ENCODE data around the gene DDX42. TPM values are rescaled to one million over a fixed set of nuclear protein-coding genes. Genes with fewer than 3 reads are reported as not detected.

The DDX42 gene
- total and polyA plus RNA-seq, 2 donors (not counting 1 experiment from before 2014, with no cell fraction given): 61.6 to 170 TPM

GRCh38 chr17:63783522-63783921, 9.6 kb downstream of the DDX42 start:
- Mint-ChIP-seq H3K27ac (peak overlapping the region; percentile 26), H3K4me1 (peaks cover 41% of the 10 kb centered on the region), H3K27me3 (no peaks in the 10 kb centered on the region), H3K9me3 (ENCODE audit: insufficient read depth) (no peaks in the 10 kb centered on the region), H3K4me3 (no peak overlapping the region)
- no CpG with 5 or more reads among the region's 6 CpGs for WGBS (ENCODE audit: insufficient coverage)
- intact Hi-C loops (cut with micrococcal nuclease): no loop called here
- H3K36me3 ChIP-seq (replicated peaks in 1 of 2; ENCODE audit: control extremely low read depth in 1 of 2, control insufficient read depth in 1 of 2, extremely low read depth in 1 of 2, insufficient read depth in 2 of 2, low read length in 1 of 2): peaks cover 15 to 50% of the 10 kb centered on the region in 2 experiments
- H3K27ac ChIP-seq (ENCODE audit: low read length in 2 of 2): no peak overlapping the region
- H3K79me2 ChIP-seq (ENCODE audit: control insufficient read depth, insufficient read depth, low read length): peaks cover 94% of the 10 kb centered on the region
- ChIA-PET POLR2A (no interaction called here), CTCF (interaction anchor here (2.0 kb wide), 1 partner anchor 9 kb away, joined by 6 read pairs; the partner anchor contains the start of genes CCDC47 and DDX42)
- H3K4me3 ChIP-seq (ENCODE audit: control extremely low read depth in 1 of 5, extremely low read depth in 1 of 5, insufficient read depth in 1 of 5, low read depth in 2 of 5, low read length in 4 of 5): no peak overlapping the region
- no peak for DNase-seq
- H3K27me3 ChIP-seq (replicated peaks in 1 of 4; ENCODE audit: control extremely low read depth in 1 of 4, control insufficient read depth in 3 of 4, insufficient read depth in 4 of 4, low read length in 3 of 4): no peaks in the 10 kb centered on the region
- ATAC-seq (ENCODE audit: low read depth): no peak
- H3K9me3 ChIP-seq (ENCODE audit: control extremely low read depth in 1 of 3, control insufficient read depth in 2 of 3, insufficient read depth in 1 of 3, low read length in 2 of 3): no peaks in the 10 kb centered on the region
- H3K4me2 ChIP-seq (replicated peaks; ENCODE audit: low read depth, low read length, poor library complexity, severe bottlenecking): no peak overlapping the region
- H2AFZ ChIP-seq (ENCODE audit: insufficient read depth, low read depth, low read length, poor library complexity, severe bottlenecking): no peak overlapping the region
- H4K20me1 ChIP-seq (ENCODE audit: control insufficient read depth, insufficient read depth, low read length, poor library complexity, severe bottlenecking): peaks cover 59% of the 10 kb centered on the region
- TF ChIP-seq EZH2 (IDR thresholded peaks at IDR 0.05; ENCODE audit: borderline replicate concordance, insufficient read depth, low read depth, low read length, poor library complexity, severe bottlenecking): no peak
- TF ChIP-seq, protein P1, sequence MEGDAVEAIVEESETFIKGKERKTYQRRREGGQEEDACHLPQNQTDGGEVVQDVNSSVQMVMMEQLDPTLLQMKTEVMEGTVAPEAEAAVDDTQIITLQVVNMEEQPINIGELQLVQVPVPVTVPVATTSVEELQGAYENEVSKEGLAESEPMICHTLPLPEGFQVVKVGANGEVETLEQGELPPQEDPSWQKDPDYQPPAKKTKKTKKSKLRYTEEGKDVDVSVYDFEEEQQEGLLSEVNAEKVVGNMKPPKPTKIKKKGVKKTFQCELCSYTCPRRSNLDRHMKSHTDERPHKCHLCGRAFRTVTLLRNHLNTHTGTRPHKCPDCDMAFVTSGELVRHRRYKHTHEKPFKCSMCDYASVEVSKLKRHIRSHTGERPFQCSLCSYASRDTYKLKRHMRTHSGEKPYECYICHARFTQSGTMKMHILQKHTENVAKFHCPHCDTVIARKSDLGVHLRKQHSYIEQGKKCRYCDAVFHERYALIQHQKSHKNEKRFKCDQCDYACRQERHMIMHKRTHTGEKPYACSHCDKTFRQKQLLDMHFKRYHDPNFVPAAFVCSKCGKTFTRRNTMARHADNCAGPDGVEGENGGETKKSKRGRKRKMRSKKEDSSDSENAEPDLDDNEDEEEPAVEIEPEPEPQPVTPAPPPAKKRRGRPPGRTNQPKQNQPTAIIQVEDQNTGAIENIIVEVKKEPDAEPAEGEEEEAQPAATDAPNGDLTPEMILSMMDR (IDR thresholded peaks at IDR 0.05): no peak
- no peak overlapping the region for H3K9ac ChIP-seq (ENCODE audit: low read length)
- peaks cover 0 to 6% of the 10 kb centered on the region in 2 donors for H3K4me1 ChIP-seq (ENCODE audit: control insufficient read depth in 2 of 2, insufficient read depth in 2 of 2, low read length in 2 of 2)

GRCh38 chr17:63785556-63785955, 11.6 kb downstream of the DDX42 start:
- Mint-ChIP-seq H3K27ac (no peak overlapping the region), H3K27me3 (no peaks in the 10 kb centered on the region), H3K9me3 (ENCODE audit: insufficient read depth) (no peaks in the 10 kb centered on the region), H3K4me1 (peaks cover 28% of the 10 kb centered on the region), H3K4me3 (no peak overlapping the region)
- no peak overlapping the region for H3K4me2 ChIP-seq (replicated peaks; ENCODE audit: low read depth, low read length, poor library complexity, severe bottlenecking)
- H3K9ac ChIP-seq (ENCODE audit: low read length): no peak overlapping the region
- CTCF ChIA-PET: no interaction called here
- no peak for ATAC-seq (ENCODE audit: low read depth)
- no peaks in the 10 kb centered on the region for H3K27me3 ChIP-seq (replicated peaks in 1 of 4; ENCODE audit: control extremely low read depth in 1 of 4, control insufficient read depth in 3 of 4, insufficient read depth in 4 of 4, low read length in 3 of 4)
- intact Hi-C loops (cut with micrococcal nuclease): no loop called here
- H2AFZ ChIP-seq (ENCODE audit: insufficient read depth, low read depth, low read length, poor library complexity, severe bottlenecking): no peak overlapping the region
- H3K4me3 ChIP-seq (ENCODE audit: control extremely low read depth in 1 of 5, extremely low read depth in 1 of 5, insufficient read depth in 1 of 5, low read depth in 2 of 5, low read length in 4 of 5): no peak overlapping the region
- POLR2A ChIA-PET: no interaction called here
- peaks cover 91% of the 10 kb centered on the region for H3K79me2 ChIP-seq (ENCODE audit: control insufficient read depth, insufficient read depth, low read length)
- DNase-seq: no peak
- H4K20me1 ChIP-seq (ENCODE audit: control insufficient read depth, insufficient read depth, low read length, poor library complexity, severe bottlenecking): peaks cover 60% of the 10 kb centered on the region
- no peaks in the 10 kb centered on the region for H3K9me3 ChIP-seq (ENCODE audit: control extremely low read depth in 1 of 3, control insufficient read depth in 2 of 3, insufficient read depth in 1 of 3, low read length in 2 of 3)
- no peak for TF ChIP-seq EZH2 (IDR thresholded peaks at IDR 0.05; ENCODE audit: borderline replicate concordance, insufficient read depth, low read depth, low read length, poor library complexity, severe bottlenecking)
- TF ChIP-seq, protein P1 (IDR thresholded peaks at IDR 0.05): no peak
- peaks cover 0 to 6% of the 10 kb centered on the region in 2 donors for H3K4me1 ChIP-seq (ENCODE audit: control insufficient read depth in 2 of 2, insufficient read depth in 2 of 2, low read length in 2 of 2)
- H3K27ac ChIP-seq (ENCODE audit: low read length in 2 of 2): no peak overlapping the region
- WGBS (ENCODE audit: insufficient coverage): no CpG with 5 or more reads among the region's 1 CpG
- peaks cover 10 to 53% of the 10 kb centered on the region in 2 experiments for H3K36me3 ChIP-seq (replicated peaks in 1 of 2; ENCODE audit: control extremely low read depth in 1 of 2, control insufficient read depth in 1 of 2, extremely low read depth in 1 of 2, insufficient read depth in 2 of 2, low read length in 1 of 2)
